GM13977 (cell line): ENCODE data around the gene CDH4.

Source experiments
- DNase-seq: peaks from one replicate; pipeline ENCODE4 v3.0.0; 2012; ENCODE audit warnings: low spot score
- CTCF ChIP-seq: IDR thresholded peaks from 2 replicates; pipeline ENCODE4 v1.5.1; 2012; ENCODE audit warnings: mild to moderate bottlenecking, control low read depth; ENCODE audit not compliant: insufficient read depth; ENCODE audit errors: extremely low read depth, missing control alignments
- in situ Hi-C: fragments of 300-500 bp; cut with MboI; formaldehyde crosslinking; loops from one replicate; pipeline ENCODE4 v1.12.0; 2022; ENCODE audit warnings: low sequenced_read_pairs, low pct_unique_long_range_greater_than_20kb, mixed read lengths, inconsistent platforms; ENCODE audit not compliant: unreplicated experiment

The CDH4 gene

GRCh38 chr20:61656198-61656597 lies 404.1 kb downstream of the CDH4 start:
- no peak for TF ChIP-seq CTCF
- in situ Hi-C loops = no loop called here
- DNase-seq = no peak

DNA sequence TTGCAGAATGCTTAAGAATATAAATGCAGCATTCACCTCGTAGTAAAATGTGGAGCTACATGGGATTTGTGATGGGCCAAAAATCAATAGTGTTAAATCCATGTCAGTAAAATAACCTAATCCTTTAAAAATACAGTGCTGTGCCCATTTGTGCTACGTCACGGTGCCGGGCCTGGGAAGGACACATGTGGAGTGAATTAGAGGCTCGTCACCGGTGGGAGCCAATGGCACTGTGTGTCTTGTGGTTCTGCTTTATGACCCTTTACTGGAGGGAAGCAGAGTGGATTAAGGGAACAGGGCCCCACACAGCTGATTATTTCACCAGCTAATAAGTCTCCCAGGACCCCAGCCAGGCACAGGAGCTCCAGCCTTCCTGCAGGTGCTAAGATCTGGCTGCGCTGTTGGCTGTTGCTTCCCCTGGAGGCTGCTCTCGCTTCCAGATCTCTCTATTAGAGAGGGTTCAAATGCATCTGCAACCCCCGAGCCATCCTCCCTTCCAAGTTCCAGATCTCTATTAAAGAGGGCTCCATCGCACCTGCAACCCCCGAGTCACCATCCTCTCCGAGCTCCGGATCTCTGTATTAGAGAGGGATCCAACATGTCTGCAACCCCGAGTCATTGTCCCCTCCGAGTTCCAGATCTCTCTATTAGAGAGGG lies 405.8 kb downstream of the CDH4 start:
- in situ Hi-C loops = no loop called here
- DNase-seq = no peak
- TF ChIP-seq CTCF = no peak

DNA sequence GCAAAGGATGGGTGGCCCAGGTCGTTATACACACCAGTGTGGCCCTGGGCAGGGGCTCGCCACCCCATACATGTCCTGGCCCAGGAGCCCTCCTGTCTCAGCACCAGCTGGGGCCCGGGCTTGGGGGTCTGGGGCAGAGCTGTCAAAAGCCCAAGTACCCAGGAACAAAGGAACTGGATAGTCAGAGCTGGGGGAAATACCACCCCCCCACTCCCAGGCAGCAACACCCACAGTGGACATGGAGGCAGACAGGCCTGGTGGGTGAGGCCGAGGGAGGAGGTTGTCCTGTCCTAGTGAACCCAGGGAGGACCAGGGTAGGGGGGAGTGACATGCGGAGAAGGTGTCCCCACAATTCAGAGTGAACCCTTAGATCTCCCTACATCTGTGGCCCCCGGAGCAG lies 406.5 kb downstream of the CDH4 start:
- no peak for TF ChIP-seq CTCF
- DNase-seq = no peak
- in situ Hi-C loops = no loop called here

DNA sequence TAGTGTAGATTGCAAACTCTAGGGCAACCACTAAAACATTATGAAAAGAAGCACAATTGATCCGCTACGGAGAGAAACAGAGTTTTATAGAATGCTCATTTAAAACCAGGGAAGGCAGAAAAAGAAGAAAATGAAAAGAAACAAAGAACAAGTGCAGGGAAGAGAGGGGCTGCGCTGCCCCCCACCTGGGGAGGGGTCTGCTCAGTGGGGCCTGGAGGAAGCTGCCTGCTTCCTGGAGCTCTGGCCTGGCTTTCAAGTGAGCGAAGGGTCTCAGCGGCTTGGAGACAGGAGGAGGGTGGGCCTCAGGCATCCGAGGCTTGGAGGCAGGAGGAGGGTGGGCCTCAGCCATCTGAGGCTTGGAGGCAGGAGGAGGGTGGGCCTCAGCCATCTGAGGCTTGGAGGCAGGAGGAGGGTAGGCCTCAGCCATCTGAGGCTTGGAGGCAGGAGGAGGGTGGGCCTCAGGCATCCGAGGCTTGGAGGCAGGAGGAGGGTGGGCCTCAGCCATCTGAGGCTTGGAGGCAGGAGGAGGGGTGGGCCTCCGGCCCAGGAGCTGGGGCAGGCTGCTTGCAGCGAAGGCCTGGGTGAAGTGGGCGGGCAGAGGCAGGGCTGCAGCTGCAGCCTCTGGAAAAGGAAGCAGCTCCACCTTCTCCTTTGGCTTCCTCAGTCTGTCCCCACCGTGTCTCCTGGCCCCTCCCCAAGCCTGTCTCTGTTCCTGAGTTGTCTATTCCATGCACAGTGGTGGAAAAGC lies 407.4 kb downstream of the CDH4 start:
- no peak for TF ChIP-seq CTCF
- in situ Hi-C loops = no loop called here
- no peak for DNase-seq

DNA sequence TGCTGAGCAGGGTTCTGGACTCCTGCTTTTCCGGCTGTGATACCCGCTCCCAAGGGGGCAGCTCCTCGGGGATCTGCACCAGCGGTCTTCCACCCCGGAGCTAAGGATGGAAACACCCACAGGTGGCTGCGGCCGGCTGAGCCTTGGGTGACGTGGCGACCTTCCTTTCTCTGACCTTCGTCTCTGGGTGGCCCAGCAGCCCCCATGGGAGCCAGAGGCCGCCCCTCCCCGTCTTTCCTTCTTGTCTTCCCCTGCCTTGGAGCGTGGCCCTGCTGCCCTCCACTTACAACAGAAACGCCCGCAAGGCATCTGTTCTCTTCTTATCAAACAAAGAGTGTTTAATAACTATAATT lies 407.9 kb downstream of the CDH4 start:
- in situ Hi-C loops = no loop called here
- no peak for DNase-seq
- TF ChIP-seq CTCF = no peak

- DNase-seq = no peak
- in situ Hi-C loops = no loop called here
- no peak for TF ChIP-seq CTCF
Measured at GRCh38 chr20:61660559-61660958, 408.5 kb downstream of the CDH4 start.
